ENCODE data around the gene CAMK1D. TPM values are rescaled to one million over a fixed set of nuclear protein-coding genes. Genes with fewer than 3 reads are reported as not detected.

Gene CAMK1D
- polyA plus RNA-seq, 1 donor (not counting 4 experiments of a cell fraction or from before 2014, with no cell fraction given): 0.76 TPM

- Histone ChIP-seq H4K20me1 (ENCODE audit: control insufficient read depth, extremely low read depth, insufficient read depth, low read length) (no peaks in the 10 kb centered on the region), H2AFZ (ENCODE audit: control insufficient read depth, low read length) (no peak overlapping the region), H3K4me3 (ENCODE audit: control insufficient read depth in 2 of 3, extremely low read depth in 1 of 3, insufficient read depth in 2 of 3, low read depth in 1 of 3, low read length in 3 of 3) (no peak overlapping the region), H3K27me3 (ENCODE audit: control insufficient read depth, extremely low read depth, insufficient read depth, low read length) (no peaks in the 10 kb centered on the region), H3K9me3 (ENCODE audit: control insufficient read depth, low read depth, low read length) (no peaks in the 10 kb centered on the region), H3K27ac (ENCODE audit: control insufficient read depth, insufficient read depth, low read length) (no peak overlapping the region), H3K9ac (ENCODE audit: control insufficient read depth, extremely low read depth, insufficient read depth, low read length) (no peak overlapping the region), H3K79me2 (ENCODE audit: control insufficient read depth, insufficient read depth, low read length) (no peaks in the 10 kb centered on the region), H3K4me1 (ENCODE audit: control insufficient read depth, extremely low read depth, insufficient read depth, low read length) (no peaks in the 10 kb centered on the region), H3K9me1 (ENCODE audit: control insufficient read depth, extremely low read depth, insufficient read depth, low read length) (no peaks in the 10 kb centered on the region), H3K4me2 (ENCODE audit: control insufficient read depth, extremely low read depth, insufficient read depth, low read depth, low read length) (no peak overlapping the region), H3K36me3 (ENCODE audit: control insufficient read depth in 2 of 2, extremely low read depth in 1 of 2, insufficient read depth in 2 of 2, low read length in 2 of 2) (no peaks in the 10 kb centered on the region)
- dilution Hi-C loops (cut with MboI; ENCODE audit: extremely low pct_ligation_motif_present, low sequenced_read_pairs): no loop called here
- DNase-seq (ENCODE audit: low read depth, low spot score) (no peak), FAIRE-seq (no peak)
- TF ChIP-seq EZH2 (IDR thresholded peaks at IDR 0.05; ENCODE audit: low read length) (no peak), CTCF (optimal IDR thresholded peaks at IDR 0.05 in 1 of 3, IDR thresholded peaks at IDR 0.05 in 1 of 3, conservative IDR thresholded peaks at IDR 0.05 in 1 of 3; ENCODE audit: extremely low read depth in 1 of 3, insufficient read depth in 2 of 3, low read length in 3 of 3) (no peak)
Measured at GRCh38 chr10:12556039-12556438, 206.7 kb downstream of the CAMK1D start.

GRCh38 chr10:12559578-12560178 lies 210.3 kb downstream of the CAMK1D start:
- H3K36me3 ChIP-seq (ENCODE audit: control insufficient read depth in 2 of 2, extremely low read depth in 1 of 2, insufficient read depth in 2 of 2, low read length in 2 of 2): no peaks in the 10 kb centered on the region

More at GRCh38 chr10:12559578-12560178, 210.3 kb downstream of the CAMK1D start:
- Histone ChIP-seq H3K79me2 (ENCODE audit: control insufficient read depth, insufficient read depth, low read length) (no peaks in the 10 kb centered on the region), H3K9ac (ENCODE audit: control insufficient read depth, extremely low read depth, insufficient read depth, low read length) (no peak overlapping the region), H3K27ac (ENCODE audit: control insufficient read depth, insufficient read depth, low read length) (no peak overlapping the region), H2AFZ (ENCODE audit: control insufficient read depth, low read length) (no peak overlapping the region), H4K20me1 (ENCODE audit: control insufficient read depth, extremely low read depth, insufficient read depth, low read length) (no peaks in the 10 kb centered on the region), H3K9me3 (ENCODE audit: control insufficient read depth, low read depth, low read length) (no peaks in the 10 kb centered on the region), H3K27me3 (ENCODE audit: control insufficient read depth, extremely low read depth, insufficient read depth, low read length) (peaks cover 5% of the 10 kb centered on the region), H3K4me3 (ENCODE audit: control insufficient read depth in 2 of 3, extremely low read depth in 1 of 3, insufficient read depth in 2 of 3, low read depth in 1 of 3, low read length in 3 of 3) (no peak overlapping the region), H3K4me2 (ENCODE audit: control insufficient read depth, extremely low read depth, insufficient read depth, low read depth, low read length) (no peak overlapping the region), H3K4me1 (ENCODE audit: control insufficient read depth, extremely low read depth, insufficient read depth, low read length) (peaks cover 3% of the 10 kb centered on the region), H3K9me1 (ENCODE audit: control insufficient read depth, extremely low read depth, insufficient read depth, low read length) (no peaks in the 10 kb centered on the region)
- dilution Hi-C loops (cut with MboI; ENCODE audit: extremely low pct_ligation_motif_present, low sequenced_read_pairs): no loop called here
- no peak for FAIRE-seq
- TF ChIP-seq EZH2 (IDR thresholded peaks at IDR 0.05; ENCODE audit: low read length) (no peak), CTCF (optimal IDR thresholded peaks at IDR 0.05 in 1 of 3, IDR thresholded peaks at IDR 0.05 in 1 of 3, conservative IDR thresholded peaks at IDR 0.05 in 1 of 3; ENCODE audit: extremely low read depth in 1 of 3, insufficient read depth in 2 of 3, low read length in 3 of 3) (no peak)
- no peak for DNase-seq (ENCODE audit: low read depth, low spot score)

All from keratinocyte (primary cell).